ENCODE results near the gene VWF.

VWF gene

GRCh38 chr12:5923751-5924150, 200.7 kb downstream of the VWF start:
- H3K4me3 ChIP-seq (ENCODE audit: low read depth, low read length) = no peak overlapping the region
- TF ChIP-seq, protein P1, sequence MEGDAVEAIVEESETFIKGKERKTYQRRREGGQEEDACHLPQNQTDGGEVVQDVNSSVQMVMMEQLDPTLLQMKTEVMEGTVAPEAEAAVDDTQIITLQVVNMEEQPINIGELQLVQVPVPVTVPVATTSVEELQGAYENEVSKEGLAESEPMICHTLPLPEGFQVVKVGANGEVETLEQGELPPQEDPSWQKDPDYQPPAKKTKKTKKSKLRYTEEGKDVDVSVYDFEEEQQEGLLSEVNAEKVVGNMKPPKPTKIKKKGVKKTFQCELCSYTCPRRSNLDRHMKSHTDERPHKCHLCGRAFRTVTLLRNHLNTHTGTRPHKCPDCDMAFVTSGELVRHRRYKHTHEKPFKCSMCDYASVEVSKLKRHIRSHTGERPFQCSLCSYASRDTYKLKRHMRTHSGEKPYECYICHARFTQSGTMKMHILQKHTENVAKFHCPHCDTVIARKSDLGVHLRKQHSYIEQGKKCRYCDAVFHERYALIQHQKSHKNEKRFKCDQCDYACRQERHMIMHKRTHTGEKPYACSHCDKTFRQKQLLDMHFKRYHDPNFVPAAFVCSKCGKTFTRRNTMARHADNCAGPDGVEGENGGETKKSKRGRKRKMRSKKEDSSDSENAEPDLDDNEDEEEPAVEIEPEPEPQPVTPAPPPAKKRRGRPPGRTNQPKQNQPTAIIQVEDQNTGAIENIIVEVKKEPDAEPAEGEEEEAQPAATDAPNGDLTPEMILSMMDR (IDR thresholded peaks at IDR 0.05; ENCODE audit: low read depth, low read length, missing control alignments) = no peak
- in situ Hi-C loops (cut with HindIII; ENCODE audit: low sequenced_read_pairs) = no loop called here
- no peak for DNase-seq (ENCODE audit: low read depth)

GRCh38 chr12:5923043-5923605, 201.3 kb downstream of the VWF start:
- no peak for DNase-seq (ENCODE audit: low read depth)
- in situ Hi-C loops (cut with HindIII; ENCODE audit: low sequenced_read_pairs) = no loop called here
- TF ChIP-seq, protein P1 (IDR thresholded peaks at IDR 0.05; ENCODE audit: low read depth, low read length, missing control alignments) = no peak
- no peak overlapping the region for H3K4me3 ChIP-seq (ENCODE audit: low read depth, low read length)

GRCh38 chr12:5921966-5922899, 202.2 kb downstream of the VWF start:
- H3K4me3 ChIP-seq (ENCODE audit: low read depth, low read length) = no peak overlapping the region
- in situ Hi-C loops (cut with HindIII; ENCODE audit: low sequenced_read_pairs) = no loop called here
- DNase-seq (ENCODE audit: low read depth) = no peak
- TF ChIP-seq, protein P1 (IDR thresholded peaks at IDR 0.05; ENCODE audit: low read depth, low read length, missing control alignments) = no peak

DNA sequence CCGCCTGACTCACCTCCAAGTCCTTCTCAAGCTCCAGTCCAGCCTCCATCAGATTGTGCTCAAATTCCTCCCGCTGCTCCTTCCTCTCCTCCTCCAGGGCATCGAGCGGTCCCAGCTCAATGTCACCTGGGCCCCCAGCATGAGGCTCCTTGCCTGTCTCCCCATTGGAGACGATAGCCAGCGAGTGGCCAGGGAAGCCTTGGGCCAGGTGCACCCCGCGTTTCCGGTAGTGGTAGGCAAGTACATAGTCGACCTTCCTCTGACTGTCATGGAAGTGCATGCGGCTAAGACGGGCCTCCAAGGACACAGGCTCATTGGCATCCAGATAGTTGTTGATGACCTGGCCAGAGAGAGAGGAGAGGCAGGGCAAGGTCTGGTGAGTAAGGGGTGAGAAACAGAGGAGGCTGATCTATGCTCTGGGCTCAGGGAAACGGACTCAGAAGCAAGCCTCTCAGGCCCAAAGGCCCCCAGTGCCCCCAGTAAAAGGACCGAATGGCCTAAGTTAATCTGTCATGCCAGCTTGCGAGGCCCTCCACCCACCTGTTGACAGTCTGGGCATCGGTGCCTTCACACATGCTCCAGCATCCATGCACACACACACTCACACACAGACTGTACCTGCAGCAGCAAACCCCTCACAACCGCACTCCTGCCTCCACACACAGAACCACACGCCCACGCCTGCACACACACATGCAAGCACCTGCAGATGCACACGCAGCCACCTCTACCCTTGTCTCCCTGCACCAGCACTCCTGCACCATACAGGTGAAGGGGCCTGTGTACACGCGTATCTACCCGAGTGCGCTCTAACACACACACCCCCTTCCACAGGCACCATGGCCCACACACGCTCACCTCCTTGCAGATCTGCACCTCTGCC, 203.2 kb downstream of the VWF start:
- in situ Hi-C loops (cut with HindIII; ENCODE audit: low sequenced_read_pairs) = no loop called here
- TF ChIP-seq, protein P1 (IDR thresholded peaks at IDR 0.05; ENCODE audit: low read depth, low read length, missing control alignments) = no peak
- DNase-seq (ENCODE audit: low read depth) = no peak
- H3K4me3 ChIP-seq (ENCODE audit: low read depth, low read length) = no peak overlapping the region

- no peak overlapping the region for H3K4me3 ChIP-seq (ENCODE audit: low read depth, low read length)
- TF ChIP-seq, protein P1 (IDR thresholded peaks at IDR 0.05; ENCODE audit: low read depth, low read length, missing control alignments) = no peak
- in situ Hi-C loops (cut with HindIII; ENCODE audit: low sequenced_read_pairs) = no loop called here
- no peak for DNase-seq (ENCODE audit: low read depth)
Observed at GRCh38 chr12:5916785-5917290, 207.6 kb downstream of the VWF start.

DNA sequence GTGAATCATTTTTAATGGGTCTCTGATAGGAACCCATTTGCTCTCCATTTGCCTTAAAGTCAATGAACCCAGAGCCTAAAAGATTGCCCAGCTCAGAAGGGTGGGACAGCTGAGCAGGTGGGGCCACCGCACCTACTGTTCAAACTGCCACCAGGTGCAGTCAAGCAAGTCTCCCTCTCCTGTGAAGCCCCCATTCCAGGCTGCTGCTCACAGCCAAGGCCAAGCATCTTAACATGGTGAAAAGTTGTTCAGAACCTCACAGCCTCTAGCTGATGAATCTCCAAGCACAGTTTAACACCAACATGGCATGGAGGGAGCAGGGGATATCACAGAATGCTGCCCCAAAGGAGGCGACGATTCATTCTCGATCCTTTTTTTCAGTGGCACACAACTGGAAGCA, 209.0 kb downstream of the VWF start:
- in situ Hi-C loops (cut with HindIII; ENCODE audit: low sequenced_read_pairs) = no loop called here

More for the DNA sequence above, 209.0 kb downstream of the VWF start:
- H3K4me3 ChIP-seq (ENCODE audit: low read depth, low read length) = no peak overlapping the region
- no peak for DNase-seq (ENCODE audit: low read depth)
- TF ChIP-seq, protein P1 (IDR thresholded peaks at IDR 0.05; ENCODE audit: low read depth, low read length, missing control alignments) = no peak

All from astrocyte of the cerebellum (primary cell).